Frontal cortex (tissue), 4 donors: ENCODE results near the gene CPB2. TPM values are rescaled to one million over a fixed set of nuclear protein-coding genes. Genes with fewer than 3 reads are reported as not detected.

ENCODE experiments used
- DNase-seq, 2 donors: peaks; one replicate each; pipeline ENCODE4 v3.0.0; 2012; ENCODE audit warnings: low spot score in 2 of 2
- FAIRE-seq: peaks from 2 replicates; lab custom pipeline; 2012; peaks lifted over from hg19 to GRCh38; lab: Jason Lieb, UNC
- total RNA-seq: library from RNA; depleted of rRNA; stranded (reverse); fragments of >200 nt; gene quantifications from one replicate; pipeline ENCODE4 v1.2.3, GENCODE V29; 2014
- donor health status: control.
- donor health status: control.
- donor health status: control.

CPB2 gene
- total RNA-seq, 1 donor from 2014 or later, result not detected

DNA sequence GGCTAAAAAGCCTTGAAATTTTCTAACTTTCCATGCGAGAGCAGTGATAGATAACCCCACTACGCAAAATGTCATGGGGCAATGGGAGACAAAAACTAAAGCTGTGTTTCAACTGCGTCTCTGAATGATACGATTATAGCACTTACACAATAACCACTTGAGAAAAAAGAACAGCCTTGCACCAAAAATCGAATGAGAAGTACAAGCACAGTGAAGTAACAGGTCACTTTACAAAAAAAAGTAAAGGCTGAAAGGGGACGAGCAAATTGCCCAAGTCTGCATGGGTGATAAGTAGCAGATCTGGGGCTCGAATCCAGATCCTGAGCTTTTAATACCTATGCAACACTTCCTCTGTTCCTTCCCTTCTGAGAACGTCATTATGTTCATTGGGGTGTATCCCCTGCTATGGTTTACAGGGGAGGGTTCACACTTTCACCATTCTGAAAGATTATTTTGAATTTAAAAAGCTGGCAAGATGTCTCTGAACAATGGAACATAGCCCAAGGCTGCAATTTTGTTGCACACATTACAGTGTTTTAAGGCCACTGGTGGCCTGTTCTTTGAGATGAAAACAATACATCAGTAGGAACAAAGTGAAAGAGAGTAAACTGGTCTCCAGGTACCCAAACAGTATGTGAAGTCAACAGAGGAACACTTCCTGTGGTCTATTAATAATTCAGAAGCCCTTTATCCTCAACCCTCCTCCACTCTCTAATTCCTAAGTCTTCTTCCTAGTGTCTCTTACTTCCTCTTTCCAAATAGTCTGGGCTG, 3.2 kb downstream of the CPB2 start:
- FAIRE-seq (no peak), DNase-seq (no peak)

DNA sequence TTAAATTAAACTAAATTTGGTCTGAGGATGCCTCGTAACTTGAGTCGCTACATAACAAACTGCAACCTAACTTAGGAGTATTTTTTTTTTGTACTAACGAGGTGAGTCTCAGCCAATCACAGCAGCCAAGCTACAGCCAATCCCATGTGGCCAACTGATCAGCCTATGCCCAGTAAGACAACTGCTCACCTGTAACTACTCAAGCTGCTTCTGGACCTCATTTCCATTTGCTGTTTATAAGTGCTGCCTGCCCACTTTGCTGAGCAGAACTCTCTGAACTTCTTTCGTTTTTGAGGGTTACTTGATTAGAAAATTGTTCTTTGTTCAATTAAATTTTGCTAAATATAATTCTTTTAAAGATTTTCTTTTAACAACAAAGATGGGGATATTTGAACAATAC, 3.8 kb downstream of the CPB2 start:
- DNase-seq, result no peak
- FAIRE-seq, result no peak

DNA sequence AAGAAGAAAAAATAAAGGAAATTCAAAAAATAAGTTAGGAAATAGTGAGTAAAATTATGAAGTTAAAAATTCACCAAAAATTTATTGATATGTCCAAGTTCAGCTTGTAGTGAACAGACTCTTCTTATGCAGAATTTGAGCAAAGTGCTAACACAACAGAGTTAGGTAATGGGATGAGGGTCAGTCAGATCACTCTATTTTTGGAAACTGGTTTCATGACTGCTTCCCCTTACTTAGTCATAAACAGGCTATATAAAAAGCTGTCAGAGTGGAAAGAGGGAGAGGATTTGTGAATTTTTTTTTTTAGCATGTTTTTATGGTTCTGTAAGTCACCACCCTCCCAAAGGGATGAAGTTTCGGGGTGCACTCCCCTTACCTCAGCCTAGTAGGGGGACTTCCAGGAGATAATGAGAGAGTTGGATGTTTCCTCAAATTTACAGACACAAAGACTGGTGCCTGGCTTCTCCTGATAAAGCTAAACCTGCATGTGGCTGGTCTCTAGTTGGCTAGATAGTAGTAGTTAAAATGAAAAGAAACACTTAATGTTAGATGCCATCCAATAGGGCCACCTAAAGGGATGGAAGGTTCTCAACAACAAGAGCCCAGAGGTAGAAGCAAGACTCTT, 4.5 kb downstream of the CPB2 start:
- FAIRE-seq (no peak), DNase-seq (no peak)

DNA sequence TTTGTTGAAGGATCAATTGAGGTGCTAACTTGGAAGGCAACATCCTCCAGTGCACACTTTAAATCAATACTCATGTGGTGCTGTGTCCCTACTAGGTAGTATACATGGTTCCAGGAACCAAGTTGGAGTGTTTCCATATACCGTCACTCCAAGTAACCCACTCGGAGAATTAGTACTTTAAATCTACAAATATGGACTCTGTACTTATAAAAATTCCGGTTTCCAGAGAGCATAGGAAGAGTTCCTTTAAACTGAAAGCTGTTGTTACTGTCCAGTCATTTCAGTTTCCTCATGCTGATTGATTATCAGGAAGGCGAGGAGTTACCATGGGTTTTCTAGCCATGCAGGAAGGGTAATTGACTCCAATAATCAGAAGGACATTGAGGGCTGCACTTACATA, 7.2 kb downstream of the CPB2 start:
- DNase-seq, result no peak
- FAIRE-seq, result no peak

DNA sequence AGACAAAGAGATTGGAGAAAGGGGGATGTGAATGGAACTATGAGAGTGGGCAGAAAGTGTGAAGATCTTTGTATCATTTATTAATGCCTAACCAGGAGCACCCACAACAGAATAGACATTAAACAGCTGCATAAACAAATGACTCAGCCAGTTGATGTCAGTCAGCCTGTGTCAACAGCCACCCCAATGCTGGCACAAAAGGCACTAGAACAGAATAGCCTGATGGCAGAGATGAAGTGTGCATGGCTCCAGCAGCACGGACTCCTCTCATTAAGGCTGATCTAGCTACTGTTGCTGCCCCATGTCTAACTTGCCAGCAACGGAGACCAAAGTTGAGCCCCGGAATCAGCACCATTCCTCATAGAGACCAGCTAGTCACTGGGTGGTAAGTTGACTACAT, 7.8 kb downstream of the CPB2 start:
- no peak for DNase-seq
- no peak for FAIRE-seq

DNA sequence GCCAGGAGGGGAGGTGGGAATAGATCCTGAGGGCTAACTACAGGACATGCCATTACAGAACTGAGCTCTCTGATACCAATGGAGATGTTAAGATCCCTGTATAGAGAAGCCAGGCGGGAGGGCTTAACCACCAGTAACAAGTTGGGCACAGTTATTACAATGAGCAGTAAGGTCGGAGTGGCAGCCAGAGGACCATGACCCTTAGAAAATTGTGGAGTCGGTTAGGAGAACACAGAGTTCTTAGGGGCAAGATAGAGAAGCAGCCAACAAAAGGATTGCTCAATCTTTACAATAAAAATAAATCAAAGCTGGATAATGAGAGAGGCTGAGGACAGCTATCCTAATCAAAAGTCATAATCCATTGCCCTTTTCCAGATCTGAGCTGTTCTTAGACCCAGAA, 10.4 kb downstream of the CPB2 start:
- DNase-seq (no peak), FAIRE-seq (no peak)

DNA sequence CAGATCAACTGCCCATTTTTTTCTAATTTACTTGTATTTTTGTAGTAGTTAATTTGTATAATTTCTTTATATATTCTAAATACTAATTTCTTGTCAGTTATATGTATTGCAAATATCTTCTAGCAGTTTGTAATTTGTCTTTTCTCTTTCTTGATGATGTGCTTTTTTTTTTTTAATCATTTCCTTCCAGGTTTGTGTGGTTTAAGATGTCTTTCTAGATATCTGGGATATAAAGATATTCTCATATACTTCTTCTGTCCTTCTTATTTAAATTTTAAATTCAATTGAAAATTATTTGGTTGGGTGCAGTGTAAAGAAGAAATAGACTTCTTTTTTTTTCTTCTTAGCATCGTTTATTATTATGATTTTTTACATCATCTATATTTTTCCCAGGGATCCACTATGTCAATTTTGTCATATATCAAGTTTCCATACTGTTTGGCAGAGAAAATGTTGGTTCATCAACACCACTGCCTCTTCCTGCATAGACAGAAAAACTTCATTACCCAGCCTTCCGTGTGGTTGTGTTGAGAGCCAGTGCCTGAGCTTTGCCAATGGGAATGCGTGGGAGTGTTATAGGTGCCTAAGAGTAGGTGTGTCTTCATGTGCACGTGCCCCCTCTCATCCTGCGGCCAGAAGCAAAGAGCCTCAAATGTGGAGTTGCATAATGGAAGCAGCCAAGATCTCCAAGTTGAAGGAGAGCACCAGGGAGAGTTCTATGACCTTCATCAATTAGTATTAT, 15.8 kb downstream of the CPB2 start:
- peak; percentile 66 for FAIRE-seq
- no peak for DNase-seq

DNA sequence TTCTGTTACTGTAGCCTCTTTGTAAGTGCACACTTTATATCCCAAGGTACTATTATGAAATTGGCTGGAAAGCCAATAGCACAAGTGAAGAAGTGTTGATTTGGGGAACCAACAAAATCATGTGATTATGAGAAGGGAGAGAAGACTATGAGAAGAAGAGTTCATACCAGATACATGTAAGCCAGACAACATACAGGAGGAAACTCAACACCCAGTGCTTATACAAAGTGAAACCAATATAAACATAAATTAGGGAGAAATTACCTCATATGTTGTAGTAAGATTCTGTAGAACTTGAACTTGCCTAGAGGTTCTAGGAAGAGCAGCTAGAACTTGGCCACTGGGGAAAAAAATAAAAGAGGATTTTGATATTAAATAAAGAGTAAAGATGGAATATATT, 17.4 kb downstream of the CPB2 start:
- FAIRE-seq (no peak), DNase-seq (no peak)

DNA sequence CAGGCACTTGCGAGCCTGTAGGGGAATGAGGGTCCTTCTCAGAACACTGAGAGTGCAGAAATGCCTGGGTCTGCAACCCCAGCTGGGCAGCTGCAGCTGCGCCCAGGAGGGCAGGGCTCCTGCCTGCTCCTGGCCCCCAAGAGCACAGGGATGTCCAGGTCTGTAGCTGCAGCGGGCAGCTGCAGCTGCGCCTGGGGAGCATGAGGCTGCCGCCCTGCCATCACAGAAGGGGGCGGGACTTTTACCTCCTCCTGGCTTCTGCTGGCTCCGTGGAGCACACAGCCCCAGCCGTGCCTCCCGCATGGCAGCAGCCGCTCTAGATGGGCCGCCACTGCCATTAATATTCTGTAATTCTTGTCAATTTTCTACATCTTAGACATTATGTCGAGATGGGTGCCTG, 17.8 kb downstream of the CPB2 start:
- FAIRE-seq, result no peak
- DNase-seq, result no peak

DNA sequence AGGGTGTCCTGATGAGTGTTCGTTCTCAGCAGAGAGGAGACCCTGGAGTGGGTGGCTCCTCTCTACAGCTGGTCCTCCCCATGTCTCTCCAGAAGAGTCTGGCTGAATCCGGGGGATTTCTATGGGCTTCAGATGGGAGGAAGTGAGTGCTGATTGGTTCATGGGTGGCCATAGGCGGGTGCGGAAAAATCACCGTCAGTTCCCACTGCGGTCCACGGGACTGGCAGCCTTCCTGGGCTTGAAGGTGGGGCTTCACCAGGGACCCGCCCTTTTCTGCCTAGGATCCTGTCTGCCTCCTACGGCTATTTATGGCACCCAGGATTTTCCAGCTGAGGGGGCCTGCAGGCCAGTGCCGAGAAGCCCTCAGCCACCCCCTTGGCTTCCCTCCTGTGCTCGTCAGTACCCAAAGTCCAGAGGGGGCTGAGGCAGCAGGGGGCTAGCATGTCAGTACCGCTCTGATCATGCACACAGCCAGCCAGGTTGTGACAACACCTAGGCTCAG, 18.4 kb downstream of the CPB2 start:
- no peak for DNase-seq

DNA sequence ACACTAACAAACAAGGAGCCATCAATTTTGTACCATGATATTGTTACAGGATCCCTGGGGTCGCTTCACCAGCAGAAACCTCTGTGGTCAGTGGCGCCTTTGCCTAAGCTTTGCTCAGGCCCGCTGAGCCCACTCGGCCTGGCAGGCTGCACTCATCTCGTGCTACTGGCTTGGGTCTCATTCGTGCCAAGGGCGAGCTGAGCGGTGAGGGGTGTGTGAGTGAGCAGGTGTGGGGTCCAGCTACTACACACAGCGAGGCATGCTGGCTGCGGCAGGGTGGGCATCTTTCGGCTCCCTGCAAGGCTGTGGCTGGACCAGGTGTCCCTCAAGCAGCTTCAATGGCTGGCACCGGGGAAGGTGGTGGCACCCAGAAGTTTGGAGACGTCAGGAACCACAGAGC, 19.1 kb downstream of the CPB2 start:
- FAIRE-seq (no peak), DNase-seq (no peak)

More for the DNA sequence above, 18.4 kb downstream of the CPB2 start:
- no peak for FAIRE-seq

DNA sequence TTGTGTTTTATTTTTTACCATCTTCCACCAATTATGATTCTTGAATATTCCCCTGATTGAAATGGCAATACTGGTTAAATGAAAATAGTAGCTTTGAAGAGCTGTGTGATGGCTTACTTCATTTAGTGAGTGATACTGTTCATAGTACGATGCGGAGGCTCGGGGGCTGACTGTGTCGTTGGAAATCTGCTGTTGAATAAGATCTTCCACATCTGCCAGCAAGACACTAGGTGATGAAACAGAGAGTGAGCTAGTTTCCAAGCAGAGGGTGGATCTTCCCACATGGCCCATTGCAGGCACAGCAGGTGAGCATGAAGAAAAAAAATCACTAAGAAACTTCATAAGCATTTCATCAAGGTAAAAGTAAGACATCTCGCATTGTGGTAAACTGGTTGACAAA, 22.5 kb downstream of the CPB2 start:
- no peak for FAIRE-seq
- no peak for DNase-seq

DNA sequence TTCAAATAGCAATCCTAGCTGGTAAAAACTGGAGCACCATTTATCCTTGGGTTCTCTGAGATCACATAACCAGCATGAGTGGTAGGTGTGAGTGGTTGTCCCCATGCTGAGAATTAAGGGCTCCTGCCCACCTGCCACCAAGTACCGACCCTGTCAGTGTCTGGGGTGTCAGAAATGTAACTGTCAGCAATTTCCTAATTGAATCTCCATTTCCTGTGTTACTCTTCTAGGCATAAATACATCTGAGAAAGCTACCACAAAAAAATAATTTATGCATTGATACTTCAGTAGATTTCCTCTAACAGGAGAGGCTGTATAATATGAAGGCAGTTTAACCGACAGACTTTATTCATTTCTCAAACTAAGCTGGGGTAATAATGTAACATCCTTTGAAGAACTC, 25.1 kb downstream of the CPB2 start:
- no peak for FAIRE-seq
- DNase-seq, result no peak

DNA sequence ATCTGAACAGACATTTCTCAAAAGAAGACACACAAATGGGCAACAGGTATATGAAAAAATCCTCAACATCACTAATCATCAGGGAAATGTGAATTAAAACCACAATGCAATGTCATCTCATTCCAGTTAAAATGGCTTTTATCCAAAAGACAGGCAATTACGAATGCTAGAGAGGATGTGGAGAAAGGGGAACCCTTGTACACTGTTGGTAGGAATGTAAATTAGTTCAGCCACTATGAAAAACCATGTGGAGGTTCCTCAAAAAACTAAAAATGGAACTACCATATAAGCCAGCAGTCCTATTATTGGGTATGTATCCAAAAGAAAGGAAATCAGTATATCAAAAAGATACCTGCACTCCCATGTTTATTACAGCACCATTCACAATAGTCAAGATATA, 27.6 kb downstream of the CPB2 start:
- FAIRE-seq (no peak), DNase-seq (no peak)

DNA sequence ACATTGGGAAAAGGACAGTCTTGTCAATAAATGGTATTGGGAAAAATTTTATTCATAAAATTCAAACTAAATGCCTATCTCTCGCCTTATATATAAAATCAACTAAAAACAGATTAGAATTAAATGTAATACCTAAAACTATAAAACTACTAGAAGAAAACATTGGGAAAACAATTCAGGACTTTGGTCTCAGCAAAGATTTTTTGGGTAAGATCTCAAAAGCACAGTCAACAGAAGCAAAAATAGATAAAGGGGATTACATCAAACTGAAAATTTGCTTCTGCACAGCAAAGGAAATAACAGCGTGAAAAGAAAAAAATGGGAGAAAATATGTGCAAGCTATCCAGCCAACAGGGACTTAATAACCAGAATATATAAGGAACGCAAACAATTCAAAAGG, 28.0 kb downstream of the CPB2 start:
- DNase-seq (no peak), FAIRE-seq (no peak)

DNA sequence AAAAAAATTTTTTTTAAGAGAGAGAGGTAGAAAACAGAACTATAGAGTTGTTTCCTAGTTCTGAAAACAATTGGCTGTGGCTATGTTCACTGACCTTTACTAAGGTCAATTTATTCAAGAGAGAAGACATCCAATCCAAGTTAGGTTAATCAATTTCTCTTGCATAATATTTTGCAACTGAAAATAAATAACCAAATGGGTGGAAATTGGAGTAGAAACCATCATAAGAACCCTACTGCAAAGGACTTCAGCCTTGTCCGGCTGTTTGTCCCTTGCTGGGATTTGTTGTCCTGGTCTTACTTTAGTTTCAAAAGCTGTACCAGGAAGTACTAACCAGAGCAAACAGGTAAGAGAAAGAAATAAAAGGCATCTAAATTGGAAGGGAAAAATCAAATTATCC, 29.0 kb downstream of the CPB2 start:
- FAIRE-seq, result no peak
- DNase-seq, result no peak

DNA sequence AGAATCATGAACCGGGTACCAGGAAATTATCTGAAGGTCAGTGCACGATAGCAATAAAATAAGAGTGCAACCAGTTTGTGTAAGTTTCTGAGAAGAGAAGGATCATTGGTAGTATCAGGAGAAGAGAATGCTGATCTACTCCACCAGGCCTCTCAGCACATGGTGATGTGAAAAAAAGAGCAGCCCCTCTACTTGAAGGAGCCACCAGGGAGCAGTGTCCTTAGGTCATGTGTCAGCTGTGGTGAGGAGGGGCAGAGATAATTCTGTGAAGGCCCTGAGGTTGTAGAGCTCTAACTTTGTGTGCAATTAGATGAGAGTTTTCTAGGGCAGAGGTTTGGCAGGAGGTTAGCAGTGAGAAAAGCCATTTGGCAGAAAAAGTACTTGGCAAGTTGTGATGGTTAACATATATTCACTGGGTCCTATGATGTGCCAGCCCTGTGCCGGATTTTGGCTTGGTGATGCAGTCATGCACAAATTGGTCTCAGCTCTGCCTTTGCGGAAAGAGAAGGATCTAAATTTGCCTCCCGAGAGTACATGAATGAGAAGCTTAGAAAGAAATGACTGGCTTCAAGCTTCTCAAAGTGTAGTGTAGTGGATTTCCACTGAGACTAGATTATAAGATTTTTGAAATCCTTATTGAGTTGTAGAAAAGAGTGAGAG, 33.1 kb downstream of the CPB2 start:
- DNase-seq (no peak), FAIRE-seq (no peak)

DNA sequence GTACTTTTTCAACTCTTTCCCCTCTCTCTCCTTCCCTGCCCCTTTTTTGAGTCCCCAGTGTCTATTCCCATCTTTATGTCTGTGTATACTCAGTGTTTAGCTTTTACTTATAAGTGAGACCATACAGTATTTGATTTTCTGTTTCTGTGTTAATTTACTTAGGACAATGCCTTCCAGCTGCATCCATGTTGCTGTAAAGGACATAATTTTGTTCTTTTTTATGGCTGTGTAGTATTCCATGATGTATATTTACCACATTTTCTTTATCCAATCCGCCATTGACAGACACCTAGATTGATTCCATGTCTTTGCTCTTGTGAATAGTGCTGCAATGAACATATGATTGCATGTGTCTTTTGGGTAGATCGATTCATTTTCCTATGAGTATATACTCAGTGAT, 41.5 kb downstream of the CPB2 start:
- no peak for DNase-seq
- FAIRE-seq, result no peak

DNA sequence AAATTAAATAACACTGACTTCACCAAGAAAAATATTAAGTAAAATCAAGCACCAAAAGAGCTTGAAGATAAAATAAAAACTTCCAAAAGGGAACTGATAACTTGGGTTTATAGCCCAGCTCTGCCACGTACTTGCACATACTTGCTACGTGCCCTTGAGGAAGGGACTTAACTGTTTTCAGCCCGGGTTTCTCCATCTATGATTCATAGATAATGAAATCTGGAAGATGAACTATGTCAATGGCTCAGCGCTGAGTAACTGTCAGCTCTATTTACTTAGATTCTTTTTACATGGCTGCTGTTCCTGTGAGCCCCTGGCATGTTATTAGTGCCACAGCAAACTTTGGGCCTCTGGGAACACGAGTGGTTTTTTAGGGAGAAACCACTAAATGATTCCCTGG, 42.6 kb downstream of the CPB2 start:
- DNase-seq (no peak), FAIRE-seq (no peak)

DNA sequence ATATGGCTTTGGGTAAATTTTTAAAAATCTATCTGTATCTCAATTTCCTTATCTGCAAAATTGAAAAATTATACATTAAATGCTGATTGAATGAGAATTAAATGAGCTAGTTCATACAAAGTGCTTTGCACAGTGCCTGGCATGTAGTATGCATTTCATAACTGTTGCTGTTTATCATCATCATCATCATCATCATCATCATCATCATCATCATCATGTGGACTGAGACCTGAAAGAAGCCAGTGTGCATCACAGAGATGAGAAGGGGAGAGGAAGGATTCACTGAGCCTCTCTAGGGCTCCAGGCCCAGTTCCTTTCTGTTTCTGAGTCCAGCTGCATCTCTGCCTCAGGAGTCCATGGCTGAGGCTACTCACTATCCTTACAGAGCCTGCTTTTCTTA, 45.4 kb downstream of the CPB2 start:
- FAIRE-seq (no peak), DNase-seq (no peak)

DNA sequence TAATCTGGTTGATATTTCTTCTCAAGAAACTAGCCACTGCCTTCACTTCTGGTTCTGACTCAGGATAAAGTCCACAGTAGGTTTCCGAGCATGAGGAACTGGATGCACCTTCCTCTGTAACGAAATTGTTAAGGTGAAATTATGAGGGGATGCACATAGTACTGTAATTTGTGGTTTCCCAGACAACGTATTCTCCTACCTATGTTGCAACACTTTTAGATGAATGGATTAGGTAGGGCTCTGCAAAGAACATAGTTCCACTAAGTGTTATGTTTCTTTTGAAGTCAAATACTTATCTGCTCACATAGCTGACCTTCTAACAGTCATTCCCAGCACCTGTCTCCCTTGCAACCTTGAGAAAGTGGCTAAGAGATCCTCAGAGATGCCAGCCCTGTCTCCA, 46.6 kb downstream of the CPB2 start:
- FAIRE-seq (no peak), DNase-seq (no peak)
